HG02642 (cell line): Measurements from ENCODE around the gene DNAH2.

Source experiments
- ATAC-seq: cut with Tn5 transposase; IDR thresholded peaks from one replicate; pipeline ENCODE4 v1.9.1; 2021; ENCODE audit warnings: mild to moderate bottlenecking; ENCODE audit not compliant: unreplicated experiment, poor library complexity

DNAH2 gene

DNA sequence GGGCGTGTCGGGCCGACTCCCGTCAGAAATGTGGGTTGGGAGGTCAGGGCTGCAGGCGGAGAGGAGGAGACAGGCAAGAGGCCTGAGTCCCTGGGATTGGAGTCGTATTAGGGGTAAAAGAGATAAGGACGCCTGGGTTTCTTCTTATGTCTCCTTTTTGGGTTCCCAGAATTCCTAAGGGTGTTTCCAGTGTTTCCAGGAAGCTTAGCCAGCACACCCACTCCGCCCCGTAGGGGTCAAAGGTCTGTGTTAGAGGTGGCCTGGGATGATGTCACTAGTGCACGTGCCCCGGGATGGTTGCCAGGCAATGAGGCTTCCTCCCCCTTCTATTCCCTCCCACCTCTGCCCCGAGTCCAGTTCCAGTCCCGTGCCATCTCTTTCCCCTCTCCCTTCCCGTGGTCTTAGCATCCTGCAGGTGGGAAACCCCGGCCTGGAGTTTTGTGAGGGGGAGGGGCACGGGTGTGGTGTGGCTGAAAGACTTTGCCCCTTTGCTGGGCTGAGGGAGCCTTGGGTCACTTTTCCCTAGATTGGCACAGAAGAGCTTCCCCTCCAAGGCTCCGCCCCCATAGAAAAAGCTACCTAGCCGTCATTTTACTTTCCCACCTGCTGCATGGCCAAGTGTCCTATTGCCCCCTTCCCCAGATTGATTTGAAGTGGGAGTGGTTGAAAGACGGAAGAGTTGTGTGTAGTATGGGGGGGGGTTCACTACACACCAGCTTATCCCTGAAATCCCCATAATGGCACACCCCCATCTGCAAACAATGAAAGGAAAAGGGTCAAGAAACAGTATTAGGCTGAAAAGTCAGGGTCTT is 119.3 kb downstream of the DNAH2 start:
- no peak for ATAC-seq

DNA sequence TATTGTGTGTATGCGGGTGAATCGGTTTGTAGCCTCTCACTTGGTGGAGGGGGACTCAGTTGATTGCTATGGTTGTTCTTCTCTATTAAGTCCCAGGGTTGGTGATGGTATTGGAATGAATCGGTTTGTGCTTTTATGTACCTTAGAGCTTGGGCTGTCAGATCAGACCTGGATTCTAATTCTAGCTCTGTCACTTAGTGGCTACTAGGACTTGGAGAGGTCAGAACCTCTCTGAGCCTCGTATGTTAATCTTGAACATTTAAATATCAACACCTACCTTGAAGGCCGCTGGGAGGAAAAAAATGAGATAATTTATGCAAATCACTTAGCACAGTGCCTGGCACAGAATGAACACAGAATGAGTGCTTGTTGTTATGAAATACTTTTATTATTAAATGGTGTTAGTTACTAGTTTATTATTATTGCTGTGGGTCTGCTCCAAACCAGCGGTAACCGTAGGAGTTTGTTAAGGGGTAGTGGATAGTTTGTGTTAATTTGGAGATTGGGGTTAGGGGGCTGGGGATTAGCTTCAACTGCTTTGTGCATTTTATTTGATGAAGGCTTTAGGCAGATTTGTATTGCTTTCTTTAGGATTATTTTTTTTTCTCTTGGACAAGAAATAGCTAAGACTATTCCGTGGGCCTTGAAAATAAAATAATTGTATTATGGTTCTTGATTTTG is 120.0 kb downstream of the DNAH2 start:
- no peak for ATAC-seq

DNA sequence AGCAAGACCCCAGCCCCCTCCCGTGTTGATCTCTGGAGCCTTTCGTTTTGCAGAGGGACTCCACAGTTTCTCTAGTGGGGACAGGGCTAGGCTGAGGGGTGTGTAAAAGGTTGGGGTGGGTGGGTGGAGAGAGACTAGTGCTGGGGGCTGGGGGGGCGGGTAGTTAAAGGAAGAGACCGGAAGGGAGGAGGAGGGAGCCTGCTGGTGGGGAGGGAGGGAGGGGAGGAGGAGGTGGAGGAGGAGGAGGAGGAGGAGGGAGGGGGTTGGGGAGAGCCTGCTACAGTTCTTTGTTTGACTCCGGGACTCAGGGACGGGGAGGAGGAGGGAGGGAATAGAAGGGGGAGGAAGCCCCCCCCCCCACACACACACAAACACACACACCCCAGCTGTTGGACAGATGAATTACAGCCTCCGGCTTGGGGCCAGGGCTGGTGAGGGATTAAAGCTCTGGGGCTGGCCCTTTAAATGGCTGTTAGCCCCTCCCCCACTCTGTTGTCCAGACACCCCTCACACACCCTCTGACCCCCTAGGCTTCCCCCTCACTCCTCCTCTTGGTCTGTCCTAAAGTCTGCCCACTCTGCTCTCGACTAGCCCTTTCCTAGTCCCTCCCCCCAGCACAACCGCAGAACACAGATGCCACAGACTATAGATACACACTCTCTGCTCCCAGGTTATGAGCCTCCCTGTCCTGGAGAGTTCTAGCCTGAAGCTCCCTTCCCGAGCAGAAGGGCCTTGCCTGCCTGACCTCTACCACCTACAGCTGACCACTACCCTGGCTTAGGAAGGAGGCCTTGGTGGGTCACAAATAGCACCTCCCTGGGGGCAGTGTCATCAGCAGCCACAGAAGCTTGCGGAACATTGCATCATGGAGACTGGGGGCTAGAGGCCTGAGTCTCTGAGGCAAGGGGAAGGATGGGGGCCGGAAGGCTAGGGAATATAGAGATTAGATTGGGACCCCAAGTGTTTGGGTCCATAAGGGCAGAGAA is 120.8 kb downstream of the DNAH2 start:
- ATAC-seq = no peak

DNA sequence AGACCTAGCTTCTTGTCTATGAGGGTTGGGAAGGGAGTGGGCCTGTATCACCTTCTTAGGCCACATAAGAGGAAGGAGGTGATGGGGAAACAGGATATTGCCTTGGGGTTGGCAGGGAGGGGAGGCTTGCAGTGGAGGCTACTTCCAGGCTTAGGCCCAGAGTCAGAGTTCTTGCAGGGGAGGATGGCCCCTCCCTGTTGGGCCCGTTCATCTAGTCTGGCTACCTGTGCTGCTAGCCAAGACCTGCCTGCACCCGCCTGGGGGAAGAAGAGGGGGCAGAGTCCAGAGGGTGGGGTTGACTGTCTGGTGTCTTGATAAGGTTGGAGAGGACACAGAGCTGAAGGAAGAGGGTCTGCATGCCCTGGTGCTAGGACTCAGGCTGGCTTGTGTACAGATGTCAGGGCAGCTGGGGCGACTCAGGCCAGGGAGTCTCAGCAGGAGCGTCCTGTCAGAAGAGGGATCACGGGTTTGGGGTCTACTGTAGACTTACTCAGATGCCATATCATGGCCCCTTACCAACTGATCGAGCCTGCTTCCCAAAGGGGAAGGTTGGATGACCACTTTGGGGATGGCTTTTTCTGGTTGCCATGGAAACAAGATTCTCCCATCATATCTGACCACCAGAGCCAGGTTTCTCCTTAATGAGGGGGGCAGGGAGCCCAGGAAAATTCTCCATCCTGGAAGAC is 121.8 kb downstream of the DNAH2 start:
- ATAC-seq = no peak

DNA sequence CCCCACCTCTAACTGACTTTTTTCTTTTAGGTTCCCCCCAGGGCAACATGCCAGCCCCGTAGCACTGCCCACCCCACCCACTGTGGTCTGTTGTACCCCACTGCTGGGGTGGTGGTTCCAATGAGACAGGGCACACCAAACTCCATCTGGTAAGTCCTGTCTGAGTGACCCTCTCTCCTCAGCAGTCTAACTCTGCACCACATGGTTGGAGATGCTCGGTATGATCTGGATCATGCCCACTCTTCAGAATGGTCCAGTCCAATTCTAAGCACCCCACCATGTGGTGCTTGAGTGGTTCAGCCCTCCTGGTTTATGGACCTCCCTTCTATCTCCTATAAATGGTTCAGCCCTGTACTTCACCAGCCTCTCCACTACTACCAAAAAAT is 122.3 kb downstream of the DNAH2 start:
- ATAC-seq = no peak

DNA sequence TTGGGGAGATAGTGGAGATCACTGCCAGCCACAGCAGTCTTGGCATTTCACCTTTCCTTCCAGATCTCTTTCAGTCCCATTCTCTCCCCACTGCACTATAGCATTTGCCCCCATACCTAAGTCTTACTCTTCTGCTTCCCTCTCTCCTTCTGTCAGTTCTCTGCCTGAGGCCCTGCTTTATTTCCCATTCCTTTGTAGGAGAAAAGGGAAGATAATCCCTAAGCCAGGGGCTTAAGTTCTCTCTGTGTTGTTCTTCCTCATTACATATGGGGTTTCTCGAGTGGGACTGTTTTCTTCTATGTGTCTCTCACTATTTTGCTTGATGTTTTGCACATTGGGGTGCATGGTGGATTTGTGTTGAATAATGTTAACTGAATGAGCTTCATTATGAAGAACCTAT is 122.9 kb downstream of the DNAH2 start:
- no peak for ATAC-seq

DNA sequence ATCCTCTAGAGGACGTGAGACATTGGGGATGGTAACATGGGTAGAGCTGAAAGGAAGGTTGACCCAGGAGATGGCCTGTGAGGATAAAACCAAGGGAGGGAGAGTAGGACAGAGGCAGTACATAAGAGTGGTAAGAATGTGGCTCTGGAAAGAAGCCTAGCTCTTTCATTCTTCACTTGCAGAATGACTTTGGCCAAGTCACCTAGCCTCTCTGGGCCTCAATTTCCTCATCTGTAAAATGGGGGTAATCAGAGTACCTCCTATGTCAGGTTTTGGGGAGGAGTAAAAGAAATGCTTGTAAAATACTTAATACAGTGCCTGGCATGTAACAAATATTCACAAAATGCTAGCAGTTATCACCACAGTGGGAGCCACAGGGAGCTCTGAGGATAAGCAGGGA is 123.3 kb downstream of the DNAH2 start:
- no peak for ATAC-seq

DNA sequence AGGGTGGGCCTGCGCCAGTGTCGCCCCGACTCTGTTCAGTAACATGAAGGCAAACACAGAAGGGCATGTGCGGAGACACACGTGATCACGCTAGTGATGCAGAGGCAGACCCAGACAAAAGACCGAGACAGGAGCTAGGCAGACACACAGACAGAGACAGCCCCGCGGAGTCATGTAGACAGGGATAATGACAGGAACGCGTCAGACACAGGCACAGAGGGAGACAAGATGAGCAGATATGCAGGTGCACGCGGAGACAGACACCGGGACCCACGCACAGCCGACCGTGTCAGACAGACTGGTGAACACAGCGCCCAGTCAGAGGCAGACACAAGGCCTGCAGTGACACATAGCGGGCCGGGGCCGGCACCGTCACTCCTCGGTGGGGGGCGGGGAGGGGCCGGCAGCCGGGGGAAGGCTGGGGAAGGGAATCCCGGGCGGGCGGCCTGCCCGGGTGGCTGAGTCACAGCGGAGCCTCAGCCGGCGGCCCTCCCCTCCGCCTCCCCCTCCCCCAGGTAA is 123.9 kb downstream of the DNAH2 start:
- peak; percentile 8 for ATAC-seq

DNA sequence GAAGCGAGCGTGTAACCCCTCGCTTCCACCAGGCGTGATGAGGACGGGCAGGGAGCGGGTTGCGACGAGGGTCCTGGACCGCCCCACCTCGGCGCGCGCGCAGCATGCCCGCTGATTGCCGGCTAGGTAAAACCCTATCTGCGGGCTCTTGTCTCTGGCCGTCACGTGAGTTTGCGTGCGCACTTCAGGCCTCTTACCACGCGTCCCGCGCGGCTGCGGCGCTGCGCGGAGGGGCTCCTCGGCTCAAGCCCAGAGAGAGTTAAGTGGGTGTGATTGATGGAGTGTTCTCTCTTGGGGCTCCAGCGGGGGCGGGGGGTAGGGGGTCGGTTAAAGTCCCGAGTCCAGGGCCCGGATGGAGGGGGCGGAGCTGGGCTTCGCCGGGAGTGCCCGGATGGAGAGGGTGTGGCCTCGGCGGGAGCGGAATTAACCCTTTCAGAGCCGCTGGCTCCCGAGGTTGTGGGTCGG is 124.4 kb downstream of the DNAH2 start:
- ATAC-seq = peak; percentile 31

DNA sequence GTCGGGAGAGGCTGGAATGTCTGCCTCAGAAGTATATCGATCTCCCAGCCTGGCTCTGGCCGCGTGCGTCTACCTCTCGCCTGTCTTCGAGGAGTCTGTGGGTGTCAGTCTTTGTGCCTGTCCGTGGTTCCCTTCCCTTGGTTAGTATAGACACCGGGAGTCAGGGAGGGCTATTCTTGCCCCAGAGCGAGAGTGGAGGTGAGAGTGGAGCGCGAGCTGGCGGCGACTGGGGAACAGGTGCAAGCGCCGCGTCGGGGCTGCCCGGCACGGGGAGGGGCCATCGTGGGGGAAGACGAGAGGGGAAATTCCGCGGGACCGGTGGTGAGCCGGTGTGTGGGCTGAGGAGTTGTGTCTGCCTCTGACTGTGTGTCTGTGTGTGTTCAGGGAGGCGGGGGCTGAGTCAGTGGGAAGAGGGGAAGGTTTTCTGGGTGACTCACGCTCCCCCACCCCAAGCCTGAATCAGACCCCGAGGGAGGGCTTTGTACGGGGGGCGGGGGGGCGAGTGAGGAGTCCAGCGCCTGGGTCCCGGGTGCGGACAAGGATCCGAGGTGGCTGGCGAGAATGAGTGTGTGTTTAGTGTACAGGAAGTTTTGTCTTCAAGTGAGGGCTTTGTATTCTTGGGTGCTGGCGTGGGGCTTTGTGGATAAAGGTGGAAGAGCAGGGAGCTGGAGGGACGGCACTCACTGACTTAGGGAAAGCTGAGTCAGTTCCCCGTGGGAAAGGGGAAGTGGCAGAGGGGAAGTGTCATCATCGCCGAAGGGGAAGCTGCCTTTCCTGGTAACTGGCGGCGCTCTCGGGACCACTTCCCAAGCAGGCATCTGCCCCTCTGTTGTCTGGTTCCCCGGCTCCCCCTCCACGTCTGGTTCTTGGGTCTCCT is 125.1 kb downstream of the DNAH2 start:
- ATAC-seq = peak; percentile 37

DNA sequence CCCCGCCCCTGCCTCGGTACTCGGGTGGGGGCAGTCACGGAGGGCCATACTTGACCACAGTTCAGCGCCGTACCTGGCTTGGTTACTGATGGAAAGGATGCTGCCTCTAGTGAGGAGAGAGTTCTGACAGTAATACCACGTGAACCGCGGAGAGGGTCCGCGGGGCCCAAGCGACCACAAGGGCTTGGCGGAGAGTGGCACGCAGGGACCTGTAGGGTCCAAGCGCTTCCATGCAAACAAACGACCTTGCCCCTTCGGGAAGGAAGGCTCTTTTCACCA is 125.7 kb downstream of the DNAH2 start:
- no peak for ATAC-seq

DNA sequence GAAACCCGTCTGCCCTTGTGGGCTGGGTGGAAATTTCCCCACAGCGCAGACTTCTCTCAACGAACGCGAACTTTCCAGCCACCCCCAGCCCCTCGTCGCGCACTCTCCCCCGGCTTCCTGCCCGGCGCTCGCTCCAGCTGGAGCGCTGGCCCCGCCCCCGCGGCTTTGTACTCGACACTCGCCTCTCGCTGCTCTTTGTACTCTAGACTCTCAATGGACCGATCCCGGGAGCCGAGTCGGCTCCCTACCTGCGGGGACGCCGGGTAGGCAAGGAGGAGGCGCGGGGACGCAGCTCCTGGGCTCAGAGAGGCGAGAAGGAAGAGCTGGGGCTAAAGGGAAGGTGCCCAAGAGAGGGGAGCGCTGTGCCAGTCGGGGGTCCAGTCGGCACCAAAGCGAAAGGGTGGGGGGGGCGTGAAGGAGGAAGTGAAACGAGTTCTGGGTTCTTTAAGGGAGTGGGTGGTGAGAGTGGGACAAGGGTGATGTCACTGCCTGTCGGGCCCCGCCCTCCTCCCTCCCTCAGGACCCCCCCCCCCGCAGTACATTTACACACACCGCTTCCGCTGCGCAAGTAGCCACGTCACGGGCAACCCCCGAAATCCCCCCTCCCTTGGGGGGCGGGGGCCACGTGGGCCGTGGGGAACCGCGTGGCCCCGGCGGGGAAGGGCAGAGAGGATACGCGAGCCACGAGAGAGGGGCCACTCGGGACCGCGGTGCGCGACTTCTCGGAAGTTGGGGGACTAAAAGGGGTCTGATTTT is 126.2 kb downstream of the DNAH2 start:
- ATAC-seq = peak; percentile 36

DNA sequence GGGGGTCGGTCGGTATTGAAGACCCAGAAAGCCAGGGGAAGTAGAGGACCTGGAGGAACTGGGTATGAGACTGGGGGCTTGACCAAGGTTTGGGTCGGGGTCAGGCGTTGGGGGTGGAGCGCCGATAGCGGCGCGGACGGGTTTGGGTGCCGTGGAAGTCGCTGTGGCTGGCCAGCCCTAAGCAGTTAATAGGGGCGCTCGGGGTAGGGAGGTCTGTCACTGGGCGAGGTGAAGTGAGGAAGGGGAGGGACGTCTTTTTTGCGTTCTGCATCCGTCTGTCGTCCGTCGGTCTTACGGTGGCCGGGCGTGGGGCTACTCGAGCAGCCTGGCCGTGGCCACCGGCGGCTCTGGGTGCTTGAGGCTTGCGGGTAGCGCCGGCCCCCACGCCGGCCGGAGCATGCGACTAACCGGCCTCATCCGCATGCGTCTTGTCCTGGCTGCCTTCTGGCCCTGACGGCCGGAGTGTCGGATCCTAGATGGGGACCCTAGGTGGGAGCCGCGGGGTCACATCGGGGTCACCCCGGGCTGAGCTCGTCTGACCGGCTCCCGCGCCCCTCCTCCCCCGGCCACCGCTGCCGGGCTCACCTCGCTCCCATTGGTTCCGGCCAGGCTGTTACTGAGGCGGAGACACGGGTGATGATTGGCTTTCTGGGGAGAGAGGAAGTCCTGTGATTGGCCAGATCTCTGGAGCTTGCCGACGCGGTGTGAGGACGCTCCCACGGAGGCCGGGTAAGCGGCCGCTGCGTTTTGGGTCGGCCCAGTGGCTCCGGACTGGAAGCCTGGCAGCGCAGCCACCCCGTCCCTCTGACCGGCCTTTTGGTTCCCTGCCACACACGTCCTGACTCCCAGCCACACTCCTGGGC is 127.0 kb downstream of the DNAH2 start:
- ATAC-seq = peak; percentile 40

DNA sequence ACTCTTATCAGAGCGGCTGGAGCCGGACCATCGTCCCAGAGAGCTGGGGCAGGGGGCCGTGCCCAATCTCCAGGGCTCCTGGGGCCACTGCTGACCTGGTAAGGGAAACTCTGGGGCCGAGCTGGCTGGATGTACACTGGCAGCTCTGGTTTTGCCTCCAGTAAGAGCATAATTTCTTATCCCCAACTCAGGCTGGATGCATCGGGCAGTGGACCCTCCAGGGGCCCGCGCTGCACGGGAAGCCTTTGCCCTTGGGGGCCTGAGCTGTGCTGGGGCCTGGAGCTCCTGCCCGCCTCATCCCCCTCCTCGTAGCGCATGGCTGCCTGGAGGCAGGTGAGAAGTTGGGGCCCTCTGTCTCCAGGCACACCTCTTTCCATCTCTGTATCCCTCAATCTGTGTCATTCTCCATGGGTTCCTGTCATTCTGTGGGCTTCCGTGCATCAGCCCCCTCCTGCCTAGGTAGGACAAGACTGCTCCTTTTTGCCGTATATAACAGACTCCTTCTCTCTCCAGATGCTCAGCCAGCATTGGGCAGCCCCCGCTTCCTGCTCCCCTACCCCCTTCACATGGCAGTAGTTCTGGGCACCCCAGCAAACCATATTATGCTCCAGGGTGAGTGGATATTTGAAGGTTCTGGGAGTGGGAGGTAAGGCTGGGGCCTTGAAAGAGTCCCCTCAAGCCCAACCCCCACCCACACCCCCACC is 128.0 kb downstream of the DNAH2 start:
- no peak for ATAC-seq

DNA sequence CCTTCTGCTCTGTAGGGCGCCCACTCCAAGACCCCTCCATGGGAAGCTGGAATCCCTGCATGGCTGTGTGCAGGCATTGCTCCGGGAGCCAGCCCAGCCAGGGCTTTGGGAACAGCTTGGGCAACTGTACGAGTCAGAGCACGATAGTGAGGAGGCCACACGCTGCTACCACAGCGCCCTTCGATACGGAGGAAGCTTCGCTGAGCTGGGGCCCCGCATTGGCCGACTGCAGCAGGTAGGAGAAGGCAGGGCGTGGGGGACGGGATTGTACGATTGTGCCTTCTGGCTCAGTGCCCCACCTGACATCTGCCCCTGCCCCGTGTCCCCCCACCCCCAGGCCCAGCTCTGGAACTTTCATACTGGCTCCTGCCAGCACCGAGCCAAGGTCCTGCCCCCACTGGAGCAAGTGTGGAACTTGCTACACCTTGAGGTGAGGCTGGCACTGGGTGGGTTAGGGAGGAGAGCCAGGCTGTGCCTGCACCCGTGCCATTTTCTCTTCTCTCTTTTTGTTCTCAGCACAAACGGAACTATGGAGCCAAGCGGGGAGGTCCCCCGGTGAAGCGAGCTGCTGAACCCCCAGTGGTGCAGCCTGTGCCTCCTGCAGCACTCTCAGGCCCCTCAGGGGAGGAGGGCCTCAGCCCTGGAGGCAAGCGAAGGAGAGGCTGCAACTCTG is 128.7 kb downstream of the DNAH2 start:
- no peak for ATAC-seq
